ENCODE data around the gene AUTS2.

Gene AUTS2

DNA sequence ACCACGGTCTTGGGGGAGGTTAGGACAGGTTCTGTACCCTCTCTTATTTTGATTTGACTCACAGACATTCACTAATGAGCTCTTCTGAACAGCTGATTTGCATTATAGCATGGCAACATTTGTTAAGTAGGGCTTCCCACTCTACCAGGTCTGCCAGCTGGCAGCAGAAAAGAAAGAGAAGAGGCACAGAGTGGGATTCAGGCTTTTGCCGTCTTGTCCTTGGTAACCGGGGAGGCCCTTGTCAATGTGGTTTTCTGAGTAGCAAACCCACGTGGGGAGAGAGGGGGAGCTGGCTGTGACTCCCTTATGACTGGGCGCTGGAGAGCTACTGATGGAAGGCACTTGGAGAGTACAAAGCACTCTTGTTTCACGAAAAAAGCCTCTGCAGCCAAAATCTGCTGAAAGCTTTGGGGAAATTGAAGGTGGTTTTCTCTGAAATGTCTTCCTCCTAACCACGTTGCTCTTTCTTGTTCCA, 1178.4 kb downstream of the AUTS2 start:
- DNase-seq (ENCODE audit: low read depth in 4 of 4, low spot score in 1 of 4), result no peak

DNA sequence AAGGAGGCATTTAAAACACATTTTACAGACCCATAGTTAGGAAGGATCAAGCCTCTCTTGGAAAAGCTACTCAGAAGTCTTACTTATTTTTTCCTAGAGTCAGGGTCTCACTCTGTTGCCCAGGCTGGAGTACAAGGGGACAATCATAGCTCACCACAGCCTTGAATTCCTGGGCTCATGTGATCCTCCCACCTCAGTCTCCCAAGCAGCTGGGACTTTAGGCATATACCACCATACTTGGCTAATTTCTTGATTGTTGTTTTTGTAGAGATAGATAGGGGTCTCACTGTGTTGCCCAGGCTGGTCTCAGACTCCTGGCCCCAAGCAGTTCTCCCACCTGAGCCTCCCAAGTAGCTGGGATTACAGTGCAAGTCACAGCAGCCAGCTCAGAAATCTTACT, 1179.0 kb downstream of the AUTS2 start:
- DNase-seq (ENCODE audit: low read depth in 4 of 4, low spot score in 1 of 4), result no peak

DNA sequence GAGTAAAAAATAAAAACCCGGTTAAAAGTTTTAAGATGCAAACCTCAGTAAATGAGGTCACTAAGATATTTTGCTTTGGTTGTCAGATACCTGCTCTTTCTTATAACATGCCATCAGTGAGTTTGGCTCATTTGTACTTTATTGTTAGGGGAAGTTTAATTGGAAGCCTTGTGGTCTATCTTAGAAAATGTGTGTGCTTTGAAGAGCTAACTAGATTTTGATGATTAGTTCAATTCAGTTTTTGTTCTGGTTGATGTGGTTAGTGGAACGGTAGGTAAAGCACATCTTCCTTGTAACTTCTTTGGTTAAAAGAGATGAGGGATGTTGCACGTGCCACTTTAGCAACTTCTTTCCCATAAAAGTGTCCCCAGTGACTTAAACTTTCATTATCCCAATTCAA, 1180.3 kb downstream of the AUTS2 start:
- no peak for DNase-seq (ENCODE audit: low read depth in 4 of 4, low spot score in 1 of 4)

DNA sequence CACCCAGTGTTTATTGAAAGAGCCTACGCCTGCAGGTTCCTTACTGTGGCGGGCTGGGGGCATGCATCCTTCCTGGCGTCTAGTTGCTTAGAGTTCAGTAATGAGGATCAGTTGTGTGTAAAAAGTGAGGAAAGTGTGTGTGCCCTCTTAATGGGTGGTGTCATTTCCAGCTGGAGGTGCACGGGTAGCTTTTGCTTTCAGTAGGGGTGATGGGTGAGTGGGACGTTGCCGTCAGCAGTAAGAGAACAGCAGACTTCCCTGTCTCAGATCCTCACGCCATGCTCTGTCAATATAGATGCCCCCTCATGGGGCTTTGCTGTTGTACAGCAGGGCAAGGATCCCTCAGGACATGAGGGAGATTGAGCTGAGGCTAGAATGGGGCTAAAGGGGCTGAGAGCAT, 1181.0 kb downstream of the AUTS2 start:
- no peak for DNase-seq (ENCODE audit: low read depth in 4 of 4, low spot score in 1 of 4)

DNA sequence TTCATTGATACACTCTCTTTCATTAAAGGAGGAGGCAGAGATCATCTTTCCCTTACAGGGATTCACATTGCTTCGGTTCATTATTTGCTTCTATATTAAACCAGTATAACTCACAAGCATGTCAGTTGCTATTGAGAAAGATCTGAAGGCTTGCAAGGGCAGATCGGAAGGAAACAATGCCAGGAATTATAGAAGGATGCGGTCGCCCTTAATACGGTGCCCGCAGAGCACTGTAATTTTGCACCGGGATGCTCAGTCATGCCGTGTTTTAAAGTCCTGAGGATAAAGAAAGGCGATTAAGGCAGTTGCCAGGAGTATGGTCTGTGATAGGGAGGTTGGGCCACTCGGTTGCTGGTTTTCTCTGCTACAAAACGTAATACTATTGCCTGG, 1183.6 kb downstream of the AUTS2 start:
- DNase-seq (ENCODE audit: low read depth in 4 of 4, low spot score in 1 of 4), result no peak

DNA sequence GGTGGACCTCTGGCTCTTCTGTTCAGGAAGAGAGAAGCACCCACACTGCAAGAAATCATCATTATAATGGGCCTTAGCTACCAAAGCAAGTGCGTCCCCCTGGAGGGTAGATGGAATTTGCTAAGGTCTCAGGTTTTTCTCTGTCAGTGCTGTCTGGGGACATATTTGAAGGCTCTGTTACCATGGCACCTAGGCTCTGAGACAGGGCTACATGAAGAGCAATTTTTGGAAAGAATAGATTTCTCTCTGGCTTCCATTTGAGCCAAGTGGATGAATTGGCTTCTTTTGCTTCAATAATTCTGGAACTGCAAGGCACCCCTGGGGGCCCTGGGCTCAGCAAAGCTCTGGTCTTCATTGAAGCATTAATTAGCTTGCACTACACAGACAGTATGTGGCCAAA, 1184.5 kb downstream of the AUTS2 start:
- DNase-seq (ENCODE audit: low read depth in 4 of 4, low spot score in 1 of 4), result no peak

DNA sequence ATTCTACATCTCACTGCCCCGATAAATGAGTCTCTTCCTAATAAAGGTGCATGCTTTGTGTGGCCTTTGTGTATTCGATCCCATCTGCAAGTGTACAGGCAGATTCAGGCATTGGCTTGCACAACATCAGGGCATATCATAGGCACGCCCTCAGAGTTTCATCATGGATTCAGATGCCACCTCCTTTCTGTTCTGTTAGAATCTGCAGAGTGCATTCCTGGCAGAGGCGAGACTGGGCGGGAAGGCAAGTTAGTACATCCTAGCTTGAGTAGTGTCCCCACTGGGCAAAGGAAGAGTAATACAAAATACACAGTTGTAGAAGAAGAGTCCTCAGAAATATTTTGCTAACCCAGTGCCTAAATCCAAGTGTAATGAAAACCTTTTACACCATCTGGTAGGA, 1187.2 kb downstream of the AUTS2 start:
- DNase-seq (ENCODE audit: low read depth in 4 of 4, low spot score in 1 of 4), result no peak

DNA sequence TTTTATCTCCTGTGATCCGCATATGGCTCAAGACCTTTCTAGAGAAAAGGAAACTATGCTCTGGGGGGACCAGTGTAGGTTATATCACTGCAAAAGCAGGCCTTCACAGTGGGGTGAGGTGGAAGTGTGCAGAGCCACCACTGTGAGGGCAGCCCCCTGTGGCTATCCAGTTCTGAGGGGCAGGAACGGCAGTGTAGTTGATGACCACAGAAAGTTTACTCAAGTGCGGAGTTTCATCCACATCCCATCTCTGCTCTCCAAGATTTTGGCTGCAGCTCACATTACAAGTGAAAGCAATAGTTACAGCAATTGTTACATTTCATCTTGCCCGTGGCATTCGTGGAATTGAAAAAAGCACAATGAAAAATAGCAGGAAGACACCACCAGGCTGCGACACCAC, 1187.8 kb downstream of the AUTS2 start:
- no peak for DNase-seq (ENCODE audit: low read depth in 4 of 4, low spot score in 1 of 4)

DNA sequence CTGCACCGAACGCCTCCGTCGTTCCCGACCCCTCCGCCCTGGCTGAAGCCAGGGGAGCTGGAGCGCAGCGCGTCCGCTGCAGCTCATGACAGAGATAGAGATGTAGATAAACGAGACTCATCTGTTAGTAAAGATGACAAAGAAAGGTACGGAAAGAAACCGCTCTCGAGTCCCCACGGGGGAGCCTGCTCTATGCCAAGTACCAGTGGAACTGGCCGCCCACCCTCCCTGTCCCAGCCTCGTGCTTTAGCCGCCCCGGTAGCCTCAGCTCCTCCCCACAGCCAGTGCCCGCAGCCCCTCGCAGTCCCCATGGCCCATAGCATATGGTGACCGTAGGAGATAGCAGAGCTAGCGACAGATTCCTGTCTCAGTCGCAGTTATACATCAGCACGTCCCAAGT, 1189.0 kb downstream of the AUTS2 start:
- no peak for DNase-seq (ENCODE audit: low read depth in 4 of 4, low spot score in 1 of 4)

DNA sequence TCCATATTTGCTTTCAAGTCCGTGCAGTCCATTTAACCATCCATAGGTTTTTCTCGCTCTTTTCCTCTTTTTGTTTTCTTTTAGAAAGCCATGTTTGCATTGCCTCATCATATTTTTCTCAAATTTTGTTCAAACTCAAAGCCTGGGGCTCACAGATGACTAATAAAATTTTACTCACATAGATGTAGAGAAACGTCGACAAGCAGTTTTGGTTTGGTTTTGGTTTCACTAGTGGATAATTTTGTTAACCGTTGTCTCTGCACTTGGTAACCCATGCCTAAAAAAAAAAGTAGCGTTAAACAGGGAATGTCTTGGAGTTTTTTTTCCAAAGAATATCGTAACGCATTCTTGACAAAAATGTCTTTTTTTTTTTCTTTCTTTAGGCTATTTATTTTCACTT, 1189.5 kb downstream of the AUTS2 start:
- no peak for DNase-seq (ENCODE audit: low read depth in 4 of 4, low spot score in 1 of 4)

DNA sequence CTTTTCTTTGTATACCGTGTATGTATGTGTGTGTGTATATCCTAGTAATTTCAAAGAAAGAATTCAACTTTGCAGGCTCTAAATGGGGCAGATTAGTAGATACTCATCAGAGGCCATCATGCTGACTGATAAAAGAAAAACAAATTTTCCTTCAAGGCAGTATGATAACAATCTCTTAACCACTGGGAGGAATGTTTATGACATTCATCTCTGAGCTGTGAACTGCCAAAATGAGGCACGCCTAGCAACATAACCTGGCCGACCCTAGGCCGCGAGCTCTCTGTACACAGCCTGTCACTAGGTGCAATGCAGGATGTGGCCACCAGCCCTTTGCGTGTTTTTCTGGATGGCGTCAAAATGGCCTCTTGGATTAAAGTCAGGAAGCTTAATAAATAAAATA, 1190.0 kb downstream of the AUTS2 start:
- DNase-seq (ENCODE audit: low read depth in 4 of 4, low spot score in 1 of 4), result no peak

DNA sequence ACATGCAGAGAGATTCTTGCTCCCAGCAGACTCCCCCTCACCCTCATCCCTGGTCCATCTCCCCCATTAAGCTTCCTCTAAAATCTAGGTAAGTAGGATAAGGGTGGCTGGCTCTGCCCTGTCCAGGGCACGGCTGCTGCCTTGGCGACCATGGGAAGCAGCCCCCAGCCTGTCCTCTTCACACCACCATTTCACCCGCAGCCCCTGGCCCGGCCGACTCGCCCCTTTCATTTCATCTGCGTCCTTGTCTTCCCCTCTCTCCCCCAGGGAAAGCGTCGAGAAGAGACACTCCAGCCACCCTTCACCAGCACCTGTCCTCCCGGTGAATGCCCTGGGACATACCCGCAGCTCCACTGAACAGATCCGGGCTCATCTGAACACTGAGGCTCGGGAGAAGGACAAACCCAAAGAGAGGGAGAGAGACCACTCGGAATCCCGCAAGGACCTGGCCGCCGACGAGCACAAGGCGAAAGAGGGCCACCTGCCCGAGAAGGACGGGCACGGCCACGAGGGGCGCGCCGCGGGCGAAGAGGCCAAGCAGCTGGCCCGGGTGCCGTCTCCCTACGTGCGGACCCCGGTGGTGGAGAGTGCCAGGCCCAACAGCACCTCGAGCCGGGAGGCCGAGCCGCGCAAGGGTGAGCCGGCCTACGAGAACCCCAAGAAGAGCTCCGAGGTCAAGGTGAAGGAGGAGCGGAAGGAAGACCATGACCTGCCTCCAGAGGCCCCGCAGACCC, 1191.4 kb downstream of the AUTS2 start:
- DNase-seq (ENCODE audit: low read depth in 4 of 4, low spot score in 1 of 4), result no peak

DNA sequence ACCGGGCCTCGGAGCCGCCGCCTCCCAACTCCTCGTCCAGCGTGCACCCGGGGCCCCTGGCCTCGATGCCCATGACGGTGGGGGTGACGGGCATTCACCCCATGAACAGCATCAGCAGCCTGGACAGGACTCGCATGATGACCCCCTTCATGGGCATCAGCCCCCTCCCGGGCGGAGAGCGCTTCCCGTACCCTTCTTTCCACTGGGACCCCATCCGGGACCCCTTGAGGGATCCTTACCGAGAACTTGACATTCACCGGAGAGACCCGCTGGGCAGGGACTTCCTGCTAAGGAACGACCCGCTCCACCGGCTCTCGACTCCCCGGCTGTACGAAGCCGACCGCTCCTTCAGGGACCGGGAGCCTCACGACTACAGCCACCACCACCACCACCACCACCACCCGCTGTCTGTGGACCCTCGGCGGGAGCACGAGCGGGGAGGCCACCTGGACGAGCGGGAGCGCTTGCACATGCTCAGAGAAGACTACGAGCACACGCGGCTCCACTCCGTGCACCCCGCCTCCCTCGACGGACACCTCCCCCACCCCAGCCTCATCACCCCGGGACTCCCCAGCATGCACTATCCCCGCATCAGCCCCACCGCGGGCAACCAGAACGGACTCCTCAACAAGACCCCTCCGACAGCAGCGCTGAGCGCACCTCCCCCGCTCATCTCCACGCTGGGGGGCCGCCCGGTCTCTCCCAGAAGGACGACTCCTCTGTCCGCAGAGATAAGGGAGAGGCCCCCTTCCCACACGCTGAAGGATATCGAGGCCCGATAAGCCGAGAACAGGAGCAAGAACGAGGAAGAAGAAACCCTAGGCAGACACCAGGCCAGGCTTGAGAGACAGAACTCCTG, 1192.2 kb downstream of the AUTS2 start:
- no peak for DNase-seq (ENCODE audit: low read depth in 4 of 4, low spot score in 1 of 4)

DNA sequence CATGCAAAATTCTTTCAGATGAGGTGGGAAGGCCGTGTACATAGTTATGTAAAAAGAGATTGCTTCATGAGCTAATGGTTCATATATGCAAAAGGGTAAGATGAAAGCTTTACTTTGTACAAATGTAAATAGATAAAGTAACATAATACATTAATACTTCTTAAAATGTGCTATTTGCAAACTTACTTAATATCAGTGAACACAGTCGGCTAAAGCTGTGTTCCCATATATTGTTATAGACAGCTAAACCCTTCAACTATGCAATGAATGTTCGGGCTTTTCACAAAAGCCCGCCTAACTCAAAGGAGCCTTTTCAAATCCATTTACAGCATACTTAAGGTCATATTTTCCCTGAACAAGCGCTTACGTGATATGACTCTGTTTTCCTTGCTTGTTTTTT, 1193.1 kb downstream of the AUTS2 start:
- no peak for DNase-seq (ENCODE audit: low read depth in 4 of 4, low spot score in 1 of 4)

DNA sequence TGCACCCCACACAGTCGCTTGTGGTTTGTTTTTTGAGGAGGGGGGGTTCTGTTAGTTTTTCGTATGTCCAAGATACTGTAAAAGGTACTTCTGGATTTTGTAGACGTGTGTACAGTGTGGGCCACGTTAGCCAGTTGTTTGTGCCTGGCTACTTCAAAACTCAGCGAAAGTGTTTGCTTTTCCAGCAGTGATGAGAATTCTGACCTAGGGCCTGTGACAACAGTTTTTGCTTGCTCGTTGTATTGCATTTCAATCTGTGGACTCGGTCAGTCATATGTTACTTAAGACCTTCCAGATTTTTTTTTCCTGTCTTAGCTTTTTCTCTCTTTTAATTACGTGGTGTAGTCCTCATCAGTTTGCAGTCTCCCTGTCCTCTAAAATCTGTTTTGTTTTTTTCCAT, 1194.8 kb downstream of the AUTS2 start:
- no peak for DNase-seq (ENCODE audit: low read depth in 4 of 4, low spot score in 1 of 4)

DNA sequence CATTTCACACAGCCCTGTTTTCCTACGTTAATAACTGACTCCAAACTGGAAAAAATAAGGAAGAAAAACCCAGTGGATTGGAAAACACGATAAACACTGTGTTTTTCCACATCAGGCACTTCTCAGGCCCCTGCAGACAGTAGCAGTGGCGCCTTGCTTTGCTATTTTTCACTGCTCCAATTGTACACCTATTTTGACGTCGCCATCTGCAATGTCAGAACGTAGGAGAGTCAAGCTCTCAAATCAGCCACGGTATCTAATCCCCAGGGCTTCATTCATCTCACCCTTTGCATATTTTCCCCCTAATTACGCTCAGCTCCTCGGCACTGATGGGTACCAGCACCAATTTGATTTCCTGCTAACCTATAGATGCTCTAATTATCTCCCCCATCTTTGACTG, 1195.5 kb downstream of the AUTS2 start:
- DNase-seq (ENCODE audit: low read depth in 4 of 4, low spot score in 1 of 4), result no peak

DNA sequence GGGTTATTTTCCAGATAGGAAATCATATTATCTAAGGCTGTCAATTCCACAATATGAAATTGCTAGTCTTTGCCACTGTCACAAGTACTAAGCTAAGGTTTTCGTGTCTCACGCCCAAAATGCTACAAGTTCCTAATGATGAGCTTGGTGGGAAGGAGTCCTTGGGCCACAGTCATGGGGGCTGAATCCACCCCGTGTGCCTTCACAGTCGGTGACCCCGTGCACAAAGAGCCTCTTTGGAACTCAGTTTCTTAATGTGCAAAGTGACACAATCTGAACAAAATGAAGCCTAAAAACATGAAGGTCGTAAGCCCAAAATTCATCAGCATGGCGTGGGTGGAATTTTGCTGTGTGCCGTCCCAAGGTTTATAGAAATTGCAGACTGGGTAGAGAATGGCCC, 1196.7 kb downstream of the AUTS2 start:
- no peak for DNase-seq (ENCODE audit: low read depth in 4 of 4, low spot score in 1 of 4)

DNA sequence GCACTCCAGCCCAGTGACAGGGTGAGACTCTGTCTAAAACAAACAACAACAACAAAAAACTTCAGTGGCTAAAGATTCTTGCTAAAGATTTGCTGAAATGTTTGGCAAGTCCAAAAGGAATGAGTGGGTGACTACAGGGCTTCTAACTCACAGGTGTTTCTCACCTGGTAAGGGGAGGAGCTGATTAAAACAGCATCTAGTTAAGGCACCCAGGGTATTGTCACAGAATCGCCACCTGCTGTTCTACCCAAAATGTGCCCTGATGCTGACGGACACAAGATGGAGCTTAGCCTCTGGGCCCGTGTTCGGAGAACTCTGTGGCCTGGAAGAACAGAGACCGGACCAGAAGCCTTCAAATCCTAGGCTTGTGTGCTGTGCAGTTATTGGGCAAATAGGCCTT, 1197.7 kb downstream of the AUTS2 start:
- no peak for DNase-seq (ENCODE audit: low read depth in 4 of 4, low spot score in 1 of 4)

DNA sequence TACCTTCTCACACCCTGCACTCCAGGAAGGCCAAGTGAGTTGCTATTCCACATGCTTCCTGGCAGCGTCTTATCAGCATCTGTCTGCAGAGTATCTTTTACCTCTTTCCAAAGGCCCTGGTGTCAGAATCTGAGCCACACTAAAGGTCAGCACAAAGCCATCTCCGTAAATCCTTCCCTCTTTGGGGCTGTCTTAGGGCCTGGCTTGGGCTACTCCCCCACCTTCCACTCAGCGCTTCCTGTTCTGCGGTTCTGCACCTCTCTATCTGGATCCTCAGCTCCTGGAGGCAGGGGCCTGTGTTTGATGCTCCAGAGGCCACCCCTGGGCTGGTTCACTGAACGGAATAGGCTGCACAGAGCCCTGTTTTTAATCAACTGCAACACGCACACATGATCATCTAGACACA, 1198.8 kb downstream of the AUTS2 start:
- DNase-seq (ENCODE audit: low read depth in 4 of 4, low spot score in 1 of 4), result no peak

DNA sequence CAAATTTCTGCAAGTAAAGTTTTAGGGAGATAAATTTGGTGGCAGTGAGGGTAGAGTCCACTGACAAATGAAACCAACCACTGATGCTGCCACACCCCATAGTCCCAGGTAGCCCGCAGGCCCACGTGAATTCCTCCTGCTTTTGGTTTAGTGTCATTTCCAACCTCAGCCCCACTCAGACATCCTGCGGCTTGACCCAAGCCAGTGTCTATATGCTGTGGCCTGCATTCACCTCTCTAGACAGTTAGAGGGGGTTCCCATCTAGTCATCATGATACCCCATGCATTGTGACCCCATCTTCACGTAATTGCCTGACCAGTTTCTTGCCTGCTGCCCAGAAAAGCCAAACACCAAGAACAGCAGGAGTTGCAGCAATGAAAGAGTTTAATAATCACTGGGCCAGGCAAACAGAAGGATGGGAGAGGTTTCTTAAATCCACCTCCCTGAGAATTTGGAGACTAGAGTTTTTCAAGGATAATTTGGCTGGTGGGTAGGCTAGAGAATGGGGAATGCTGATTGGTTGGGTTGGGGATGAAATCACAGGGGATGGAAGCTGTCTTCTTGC, 1201.6 kb downstream of the AUTS2 start:
- DNase-seq (ENCODE audit: low read depth in 4 of 4, low spot score in 1 of 4), result no peak

DNA sequence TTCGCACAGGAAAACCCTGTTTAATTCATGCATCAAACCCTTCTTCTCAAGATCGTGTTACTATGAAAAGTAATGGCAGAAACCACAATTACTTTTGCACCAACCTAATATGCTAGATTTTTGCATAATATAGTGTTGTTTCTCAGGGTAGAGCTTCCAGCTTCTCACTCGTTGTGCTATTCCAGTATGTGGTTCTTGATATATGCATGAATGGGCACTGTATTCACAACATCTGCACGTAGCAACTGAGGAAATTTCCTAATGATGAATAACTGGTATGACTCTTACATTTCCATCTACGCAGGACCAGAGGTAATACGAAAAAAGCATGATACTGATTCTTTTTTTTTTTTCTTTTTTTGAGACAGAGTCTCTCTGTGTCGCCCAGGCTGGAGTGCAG, 1207.1 kb downstream of the AUTS2 start:
- no peak for DNase-seq (ENCODE audit: low read depth in 4 of 4, low spot score in 1 of 4)

DNA sequence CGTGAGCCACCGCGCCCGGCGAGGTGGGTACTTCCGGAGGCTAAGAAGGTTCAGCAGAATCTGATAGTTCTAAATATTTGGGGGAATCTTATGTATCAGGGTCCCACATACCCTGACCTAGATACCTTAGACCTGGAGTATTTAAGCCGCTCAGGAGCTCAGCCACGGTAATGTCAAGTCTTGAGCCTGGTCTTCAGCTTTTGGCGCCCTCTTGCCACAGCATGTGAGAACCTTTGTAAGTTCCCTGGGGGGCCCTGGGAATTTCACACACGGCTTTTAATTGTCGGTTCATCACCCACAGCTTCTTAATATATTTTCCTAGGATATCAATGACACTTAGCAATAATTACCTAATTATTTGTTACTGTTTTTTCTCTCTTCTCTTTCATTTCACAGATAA, 1209.4 kb downstream of the AUTS2 start:
- DNase-seq (ENCODE audit: low read depth in 4 of 4, low spot score in 1 of 4), result no peak
